AG10803 (cell line): ENCODE results near the gene LYSMD1.

Experiments
- DNase-seq: peaks from one replicate; pipeline ENCODE4 v3.0.0; 2010; ENCODE audit warnings: low read depth
- H3K4me3 ChIP-seq: 2 replicates; pipeline ENCODE4 v1.5.1; 2011; ENCODE audit warnings: mild to moderate bottlenecking, low read length, control low read depth
- CTCF ChIP-seq: conservative IDR thresholded peaks from 2 replicates; pipeline ENCODE4 v1.5.1; 2011; ENCODE audit warnings: mild to moderate bottlenecking, low read length, control low read depth, inconsistent platforms

Gene LYSMD1

GRCh38 chr1:151198254-151199127 lies 32.8 kb upstream of the LYSMD1 start, which contains the start of gene PIP5K1A:
Gene PIP5K1A (plus strand): TSS chr1:151198552. CDS start chr1:151198997, 445 bp downstream.
- TF ChIP-seq CTCF: no peak
- DNase-seq: peak; percentile 98
- H3K4me3 ChIP-seq: peak within 1 kb of the TSS; percentile 100

- peak overlapping the region; percentile 100 for H3K4me3 ChIP-seq
- no peak for TF ChIP-seq CTCF
- DNase-seq: no peak
Measured at GRCh38 chr1:151197863-151198253, 32.2 kb upstream of the LYSMD1 start.

GRCh38 chr1:151196292-151196800 lies 30.6 kb upstream of the LYSMD1 start:
- TF ChIP-seq CTCF: peak; percentile 67
- peak; percentile 91 for DNase-seq
- H3K4me3 ChIP-seq: peak overlapping the region; percentile 40

GRCh38 chr1:151194894-151195594 lies 29.3 kb upstream of the LYSMD1 start:
- H3K4me3 ChIP-seq: peak overlapping the region; percentile 40
- DNase-seq: peak; percentile 93

GRCh38 chr1:151193856-151194255 lies 28.2 kb upstream of the LYSMD1 start:
- DNase-seq: no peak
- no peak for TF ChIP-seq CTCF
- H3K4me3 ChIP-seq: no peak overlapping the region

- DNase-seq: no peak
- TF ChIP-seq CTCF: no peak
- H3K4me3 ChIP-seq: no peak overlapping the region
Measured at GRCh38 chr1:151193304-151193703, 27.6 kb upstream of the LYSMD1 start.

GRCh38 chr1:151192047-151192446 lies 26.3 kb upstream of the LYSMD1 start:
- H3K4me3 ChIP-seq: no peak overlapping the region
- DNase-seq: no peak
- TF ChIP-seq CTCF: no peak
